AG10803 (cell line): ENCODE measurements around the gene SLC22A3.

Source experiments
- DNase-seq: peaks from one replicate; pipeline ENCODE4 v3.0.0; 2010; ENCODE audit warnings: low read depth
- H3K4me3 ChIP-seq: 2 replicates; pipeline ENCODE4 v1.5.1; 2011; ENCODE audit warnings: mild to moderate bottlenecking, low read length, control low read depth
- TF ChIP-seq, protein P1 (sequence below): conservative IDR thresholded peaks from 2 replicates; pipeline ENCODE4 v1.5.1; 2011; ENCODE audit warnings: mild to moderate bottlenecking, low read length, control low read depth, inconsistent platforms

The SLC22A3 gene

DNA sequence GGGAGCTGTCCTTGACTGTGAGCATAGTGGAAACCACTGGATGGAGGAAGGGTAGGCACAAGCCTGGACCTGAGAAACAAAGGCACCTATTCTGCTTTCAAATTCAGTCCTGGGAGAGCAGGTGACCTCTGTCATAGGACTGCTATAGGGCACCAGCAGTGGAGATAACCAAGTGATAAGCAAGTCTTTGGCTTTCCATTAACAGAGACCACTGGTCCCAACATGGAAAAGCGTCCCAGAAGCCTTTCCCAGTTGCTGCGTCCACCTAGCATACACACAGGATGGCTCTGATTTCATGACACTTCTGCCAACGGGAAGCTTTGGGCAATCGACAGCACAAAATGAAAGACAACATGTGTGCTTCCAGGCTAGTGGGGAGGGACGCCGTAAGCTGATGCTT, 8.9 kb downstream of the SLC22A3 start:
- DNase-seq, result no peak
- H3K4me3 ChIP-seq, result no peak overlapping the region
- TF ChIP-seq, protein P1, sequence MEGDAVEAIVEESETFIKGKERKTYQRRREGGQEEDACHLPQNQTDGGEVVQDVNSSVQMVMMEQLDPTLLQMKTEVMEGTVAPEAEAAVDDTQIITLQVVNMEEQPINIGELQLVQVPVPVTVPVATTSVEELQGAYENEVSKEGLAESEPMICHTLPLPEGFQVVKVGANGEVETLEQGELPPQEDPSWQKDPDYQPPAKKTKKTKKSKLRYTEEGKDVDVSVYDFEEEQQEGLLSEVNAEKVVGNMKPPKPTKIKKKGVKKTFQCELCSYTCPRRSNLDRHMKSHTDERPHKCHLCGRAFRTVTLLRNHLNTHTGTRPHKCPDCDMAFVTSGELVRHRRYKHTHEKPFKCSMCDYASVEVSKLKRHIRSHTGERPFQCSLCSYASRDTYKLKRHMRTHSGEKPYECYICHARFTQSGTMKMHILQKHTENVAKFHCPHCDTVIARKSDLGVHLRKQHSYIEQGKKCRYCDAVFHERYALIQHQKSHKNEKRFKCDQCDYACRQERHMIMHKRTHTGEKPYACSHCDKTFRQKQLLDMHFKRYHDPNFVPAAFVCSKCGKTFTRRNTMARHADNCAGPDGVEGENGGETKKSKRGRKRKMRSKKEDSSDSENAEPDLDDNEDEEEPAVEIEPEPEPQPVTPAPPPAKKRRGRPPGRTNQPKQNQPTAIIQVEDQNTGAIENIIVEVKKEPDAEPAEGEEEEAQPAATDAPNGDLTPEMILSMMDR, result no peak

DNA sequence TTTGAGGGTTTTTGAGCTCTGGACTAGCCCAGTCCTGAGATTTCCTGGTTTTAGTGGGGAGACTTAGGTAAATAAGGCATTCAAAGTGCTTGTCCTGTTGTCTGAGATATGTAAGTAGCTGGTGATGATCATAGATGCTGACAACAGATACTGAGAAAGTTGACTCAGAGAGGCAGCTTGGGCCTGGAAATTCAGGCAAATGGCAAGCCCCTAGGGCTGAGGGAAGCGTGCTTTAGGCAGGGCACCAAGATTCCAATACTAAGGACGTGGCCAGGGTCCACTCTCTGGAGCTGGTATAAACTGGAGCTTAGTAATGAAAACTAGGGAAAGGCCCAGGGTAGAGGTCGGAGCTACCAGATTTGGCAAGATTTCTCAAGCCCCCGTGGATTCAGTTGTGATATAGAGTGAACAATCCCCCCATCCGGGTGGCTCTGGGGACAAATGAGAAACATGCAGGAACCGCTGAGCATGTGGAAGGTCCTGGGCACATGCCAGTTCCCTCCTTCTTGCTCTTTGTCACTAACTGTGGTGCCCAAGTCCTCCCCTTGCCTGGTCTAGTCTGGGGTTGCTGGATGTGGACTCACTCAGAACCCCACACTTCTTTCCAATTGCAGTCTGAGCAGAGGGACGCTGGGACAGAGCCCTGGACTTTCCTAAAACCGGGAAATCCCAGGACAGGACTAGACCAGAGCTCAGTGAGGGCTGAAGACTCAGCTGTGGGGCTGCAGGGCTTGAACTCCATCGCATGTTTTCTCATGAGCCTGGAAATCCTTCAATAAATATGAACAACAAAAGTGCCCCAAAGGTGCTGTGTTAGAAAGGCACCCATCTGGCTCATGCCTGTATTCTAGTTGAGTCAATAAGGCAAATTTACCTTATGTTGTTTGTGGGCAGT, 10.3 kb downstream of the SLC22A3 start:
- TF ChIP-seq, protein P1, result no peak
- DNase-seq, result no peak
- H3K4me3 ChIP-seq, result no peak overlapping the region

DNA sequence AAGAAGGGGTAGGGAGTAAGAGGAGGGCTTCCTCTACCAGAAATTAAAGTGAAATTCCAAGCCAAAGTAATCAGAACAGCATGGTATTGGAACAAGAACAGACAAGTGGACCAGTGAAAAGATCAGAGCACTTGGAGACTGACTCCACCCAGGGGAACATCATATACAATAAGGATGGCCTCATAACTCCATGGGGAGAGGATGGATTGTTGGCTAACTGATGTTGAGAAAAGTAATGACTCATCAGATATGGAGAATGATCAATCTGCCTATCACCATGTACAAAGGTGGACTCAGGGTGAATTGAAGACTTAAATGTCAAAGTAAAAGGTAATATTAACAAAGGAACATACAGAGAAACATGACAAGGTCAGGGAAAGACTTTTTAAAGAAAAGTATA, 12.8 kb downstream of the SLC22A3 start:
- H3K4me3 ChIP-seq, result no peak overlapping the region
- no peak for DNase-seq
- TF ChIP-seq, protein P1, result no peak

DNA sequence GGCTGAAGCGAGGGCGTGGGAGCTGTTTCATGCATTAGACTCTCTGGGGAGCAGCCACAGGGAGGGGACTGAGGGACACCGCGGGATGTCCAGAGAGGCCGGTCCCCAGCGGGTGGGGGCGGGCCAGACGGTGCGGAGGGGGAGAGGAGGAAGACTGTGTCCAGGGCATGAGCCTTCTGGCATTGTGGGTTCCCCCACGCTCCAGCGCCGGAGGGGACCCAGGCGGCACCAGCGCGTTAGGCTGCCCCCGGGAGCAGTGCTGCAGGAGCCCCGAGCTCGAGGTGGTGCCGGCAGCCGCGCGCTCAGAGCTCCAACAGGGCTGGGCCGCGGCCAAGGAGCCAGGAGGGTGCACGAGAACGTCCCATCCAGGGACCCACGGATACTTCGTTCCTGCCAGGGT, 14.4 kb downstream of the SLC22A3 start:
- TF ChIP-seq, protein P1, result no peak
- DNase-seq, result no peak
- no peak overlapping the region for H3K4me3 ChIP-seq

DNA sequence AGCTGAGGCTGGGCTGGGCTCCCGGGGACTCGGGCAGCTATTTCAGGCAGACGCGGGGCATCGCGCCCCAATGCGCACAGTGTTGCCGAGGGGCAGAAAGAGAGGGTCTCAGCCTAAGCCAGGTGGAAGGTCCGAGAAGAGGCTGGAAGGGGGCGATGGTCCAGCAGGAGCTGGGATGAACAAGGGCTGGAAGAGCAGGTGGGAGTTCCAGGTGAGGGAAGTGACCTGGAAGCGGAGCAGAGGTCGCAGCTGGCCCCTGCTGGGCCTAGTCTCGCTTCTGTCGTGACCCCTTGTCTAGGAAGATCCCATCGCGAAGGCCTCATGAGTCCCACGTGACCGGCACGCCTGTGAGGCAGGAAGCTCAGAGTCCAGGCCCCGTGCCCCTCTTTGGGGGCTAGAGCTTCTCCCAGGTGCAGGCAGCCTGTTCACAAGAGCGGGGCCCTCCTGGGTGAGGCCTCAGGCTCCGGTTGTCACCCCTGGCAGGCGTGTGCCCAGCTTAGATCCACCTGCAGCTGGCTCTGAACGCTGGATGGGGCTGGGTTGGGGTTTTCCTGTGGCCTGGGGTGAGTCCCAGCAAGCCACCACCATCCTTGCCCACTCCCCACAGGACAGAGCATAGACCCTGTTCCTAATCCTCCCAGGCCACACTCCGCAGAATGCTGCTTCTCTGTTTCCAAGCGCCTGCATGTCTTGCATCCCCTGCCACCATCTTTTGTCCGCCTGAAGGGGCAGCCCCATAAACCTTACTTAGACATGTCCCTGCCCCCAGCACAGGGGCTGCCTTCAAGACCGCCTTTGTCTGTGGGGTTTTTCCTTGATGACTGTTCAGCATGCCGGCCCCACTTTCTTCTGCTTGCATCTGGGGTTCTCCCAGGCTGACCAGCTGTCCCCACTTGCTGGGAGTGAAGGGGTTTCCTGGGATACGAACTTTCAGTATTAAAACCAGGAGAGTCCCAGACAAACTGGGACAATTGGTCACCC, 15.1 kb downstream of the SLC22A3 start:
- DNase-seq, result no peak
- TF ChIP-seq, protein P1, result no peak
- no peak overlapping the region for H3K4me3 ChIP-seq

DNA sequence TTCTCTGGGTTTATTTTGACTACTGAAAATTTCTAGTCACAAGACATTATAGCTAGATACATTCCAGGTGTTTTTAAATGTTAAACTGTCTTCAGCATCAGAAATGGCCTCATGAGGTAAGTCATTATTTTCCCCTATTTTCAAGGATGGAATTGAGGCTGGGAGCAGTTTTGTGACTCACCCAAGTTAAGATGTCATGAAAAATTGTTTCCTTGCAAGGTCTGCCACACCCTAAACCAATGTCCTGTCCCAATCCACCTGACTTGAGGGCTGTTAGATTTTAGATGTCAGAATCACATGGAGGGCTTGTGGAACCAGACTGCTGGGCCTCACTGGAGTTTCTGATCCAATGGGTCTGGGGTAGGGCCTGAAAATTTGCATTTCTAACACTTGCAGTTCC, 16.9 kb downstream of the SLC22A3 start:
- TF ChIP-seq, protein P1, result no peak
- no peak overlapping the region for H3K4me3 ChIP-seq
- no peak for DNase-seq
